GM23248 (cell line): Measurements from ENCODE around the gene SKA3.

Experiments used
- EZH2 ChIP-seq: fragments of 200-600 bp; sonication (generic); IDR thresholded peaks from 2 replicates; pipeline ENCODE4 v1.6.1; 2018; ENCODE audit warnings: antibody characterized with exemption, mild to moderate bottlenecking; ENCODE audit not compliant: insufficient read depth, poor library complexity, severe bottlenecking
- EZH2phosphoT487 ChIP-seq: fragments of 200-600 bp; sonication (generic); IDR thresholded peaks from 2 replicates; pipeline ENCODE4 v1.6.1; 2018; ENCODE audit warnings: antibody characterized with exemption, moderate library complexity, mild to moderate bottlenecking, low read depth; ENCODE audit not compliant: insufficient read depth

DNA sequence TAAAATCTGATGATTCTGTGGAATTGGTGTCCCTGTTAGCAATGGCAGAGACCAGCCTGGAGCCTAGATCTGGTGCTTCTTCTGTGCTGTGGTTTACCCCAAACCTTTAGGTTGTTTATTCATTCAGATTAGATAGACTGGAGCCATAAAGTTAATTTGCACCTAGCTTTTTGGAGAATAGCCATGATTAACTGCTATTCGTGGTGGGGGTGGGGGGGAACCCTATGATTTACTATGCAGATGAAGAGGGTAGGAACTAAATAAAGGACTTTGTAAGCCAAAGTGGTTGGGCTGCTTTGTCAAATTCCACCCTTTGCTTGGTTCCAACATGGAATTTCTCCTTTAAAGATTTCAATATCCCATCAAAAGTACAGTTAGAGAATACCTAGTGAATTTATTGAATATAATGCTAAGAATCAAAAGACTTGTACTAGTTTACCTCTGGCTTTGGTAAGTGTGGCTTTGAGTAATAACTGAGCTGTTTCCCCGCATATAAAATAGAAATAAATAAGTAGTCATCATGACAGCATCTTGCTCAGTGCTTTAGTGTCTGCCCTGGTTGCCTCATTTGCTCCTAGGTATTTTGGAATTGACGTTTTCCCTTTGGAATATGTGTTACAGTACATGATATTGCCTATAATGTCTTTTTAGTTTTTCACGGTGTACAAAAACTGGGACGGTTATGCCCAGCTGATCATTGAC lies 27.6 kb downstream of the SKA3 start:
- TF ChIP-seq EZH2 = no peak
- no peak for TF ChIP-seq EZH2phosphoT487
